HEK293T (cell line): Measurements from ENCODE around the gene TXNRD2.

ENCODE experiments used
- CTCF ChIA-PET: fragments of 350-600 bp; formaldehyde crosslinking; extraction: SDS; loops from one replicate; lab custom pipeline; 2021; ENCODE audit warnings: antibody characterized with exemption, inconsistent platforms; lab: Yijun Ruan, JAX
- POLR2A ChIA-PET: fragments of 350-600 bp; formaldehyde crosslinking; extraction: SDS; loops from one replicate; lab custom pipeline; 2020; ENCODE audit warnings: antibody characterized with exemption, inconsistent platforms; lab: Yijun Ruan, JAX
- DNase-seq: peaks from one replicate; pipeline ENCODE4 v3.0.0; 2012; ENCODE audit warnings: mixed read lengths; ENCODE audit errors: extremely low spot score
- ARNT ChIP-seq: fragments of 450-650 bp; IDR thresholded peaks from 2 replicates; pipeline ENCODE4 v1.6.1; 2017; ENCODE audit warnings: mild to moderate bottlenecking
- BHLHE40 ChIP-seq: fragments of 450-650 bp; IDR thresholded peaks from 2 replicates; pipeline ENCODE4 v1.6.1; 2016; ENCODE audit warnings: mild to moderate bottlenecking, moderate library complexity, borderline replicate concordance
- CTBP1 ChIP-seq: fragments of 450-650 bp; IDR thresholded peaks from 2 replicates; pipeline ENCODE4 v1.6.1; 2016; ENCODE audit warnings: borderline replicate concordance
- ELF4 ChIP-seq: fragments of 450-650 bp; IDR thresholded peaks from 2 replicates; pipeline ENCODE4 v1.6.1; 2017; ENCODE audit warnings: antibody characterized with exemption
- FOXA1 ChIP-seq: fragments of 450-650 bp; IDR thresholded peaks from 2 replicates; pipeline ENCODE4 v1.6.1; 2016; ENCODE audit warnings: mild to moderate bottlenecking
- FOXK2 ChIP-seq: fragments of 450-650 bp; IDR thresholded peaks from 2 replicates; pipeline ENCODE4 v1.6.1; 2016; ENCODE audit warnings: mild to moderate bottlenecking
- FOXM1 ChIP-seq: fragments of 450-650 bp; IDR thresholded peaks from 2 replicates; pipeline ENCODE4 v1.6.1; 2017; ENCODE audit warnings: mild to moderate bottlenecking, borderline replicate concordance
- HDGF ChIP-seq: fragments of 450-650 bp; IDR thresholded peaks from 2 replicates; pipeline ENCODE4 v1.6.1; 2017; ENCODE audit warnings: antibody characterized with exemption, borderline replicate concordance
- L3MBTL2 ChIP-seq: fragments of 450-650 bp; conservative IDR thresholded peaks from 2 replicates; pipeline ENCODE4 v1.6.1; 2016; ENCODE audit warnings: mild to moderate bottlenecking
- LEF1 ChIP-seq: fragments of 450-650 bp; IDR thresholded peaks from 2 replicates; pipeline ENCODE4 v1.6.1; 2017; ENCODE audit warnings: mild to moderate bottlenecking, borderline replicate concordance
- NFRKB ChIP-seq: fragments of 450-650 bp; IDR thresholded peaks from 2 replicates; pipeline ENCODE4 v1.6.1; 2016; ENCODE audit warnings: mild to moderate bottlenecking, moderate library complexity
- PKNOX1 ChIP-seq: fragments of 450-650 bp; IDR thresholded peaks from 2 replicates; pipeline ENCODE4 v1.6.1; 2016
- SP1 ChIP-seq: fragments of 450-650 bp; IDR thresholded peaks from 2 replicates; pipeline ENCODE4 v1.6.1; 2017
- SUZ12 ChIP-seq: fragments of 450-650 bp; IDR thresholded peaks from 2 replicates; pipeline ENCODE4 v1.6.1; 2016; ENCODE audit warnings: mild to moderate bottlenecking
- TARDBP ChIP-seq: fragments of 450-650 bp; IDR thresholded peaks from 2 replicates; pipeline ENCODE4 v1.6.1; 2016
- ZNF384 ChIP-seq: fragments of 450-650 bp; IDR thresholded peaks from 2 replicates; pipeline ENCODE4 v1.6.1; 2016

TXNRD2 gene

GRCh38 chr22:19964701-19965386, 23.2 kb upstream of the TXNRD2 start:
- POLR2A ChIA-PET = no interaction called here
- CTCF ChIA-PET = interaction anchor here (2.4 kb wide), 1 partner anchor 49 kb away, joined by 10 read pairs; no protein-coding TSS in a partner anchor
- no peak for DNase-seq
- TF ChIP-seq L3MBTL2 (no peak), TARDBP (no peak), SP1 (no peak), NFRKB (no peak), CTBP1 (no peak), ARNT (no peak), FOXM1 (no peak), ELF4 (no peak), FOXA1 (no peak), HDGF (no peak), FOXK2 (no peak), BHLHE40 (no peak), PKNOX1 (no peak), SUZ12 (no peak), ZNF384 (no peak), LEF1 (no peak)

GRCh38 chr22:19963863-19964642, 22.4 kb upstream of the TXNRD2 start:
- ChIA-PET POLR2A (no interaction called here), CTCF (no interaction called here)
- DNase-seq = no peak
- TF ChIP-seq NFRKB (no peak), TARDBP (no peak)

- no peak for DNase-seq
- POLR2A ChIA-PET = no interaction called here
- CTCF ChIA-PET = interaction anchor here (0.9 to 1.1 kb wide), 2 partner anchors 10 to 50 kb away, joined by 3 read pairs; no protein-coding TSS in a partner anchor
- no peak for TF ChIP-seq NFRKB
- TF ChIP-seq SP1 = no peak
- no peak for TF ChIP-seq BHLHE40
- no peak for TF ChIP-seq ZNF384
- no peak for TF ChIP-seq HDGF
- TF ChIP-seq FOXM1 = no peak
- no peak for TF ChIP-seq FOXK2
- TF ChIP-seq L3MBTL2 = no peak
- TF ChIP-seq ELF4 = no peak
- TF ChIP-seq ARNT = no peak
- no peak for TF ChIP-seq CTBP1
- no peak for TF ChIP-seq PKNOX1
- no peak for TF ChIP-seq TARDBP
- no peak for TF ChIP-seq LEF1
- TF ChIP-seq SUZ12 = no peak
- no peak for TF ChIP-seq FOXA1
Measured at GRCh38 chr22:19962909-19963806, 21.5 kb upstream of the TXNRD2 start.

- POLR2A ChIA-PET = no interaction called here
- peak; percentile 89 for DNase-seq
- TF ChIP-seq SUZ12 = no peak
- TF ChIP-seq CTBP1 = no peak
- TF ChIP-seq FOXA1 = no peak
- no peak for TF ChIP-seq ARNT
- CTCF ChIA-PET = interaction anchor here (0.9 to 1.1 kb wide), 2 partner anchors 9 to 51 kb away, joined by 3 read pairs; no protein-coding TSS in a partner anchor
Measured at GRCh38 chr22:19962246-19962908, 20.8 kb upstream of the TXNRD2 start.

GRCh38 chr22:19961868-19962245, 20.2 kb upstream of the TXNRD2 start:
- DNase-seq = no peak
- POLR2A ChIA-PET = no interaction called here
- TF ChIP-seq L3MBTL2 (no peak), SUZ12 (no peak), LEF1 (no peak), CTBP1 (no peak), TARDBP (no peak), HDGF (no peak), ELF4 (no peak), FOXA1 (no peak), NFRKB (no peak), SP1 (no peak), BHLHE40 (no peak), FOXK2 (no peak), FOXM1 (no peak), ZNF384 (no peak), ARNT (no peak), PKNOX1 (no peak)
- CTCF ChIA-PET = no interaction called here
